HG03457 (cell line): Measurements from ENCODE around the gene FAM20C.
"Not testable (repeated sequence)": the region's sequence is repeated elsewhere in the genome, so short reads cannot be mapped to it uniquely, and the experiment has no call there.

Experiments
- ATAC-seq: cut with Tn5 transposase; IDR thresholded peaks from one replicate; pipeline ENCODE4 v1.9.1; 2021; ENCODE audit warnings: moderate number of reproducible peaks; ENCODE audit not compliant: unreplicated experiment

Gene FAM20C

DNA sequence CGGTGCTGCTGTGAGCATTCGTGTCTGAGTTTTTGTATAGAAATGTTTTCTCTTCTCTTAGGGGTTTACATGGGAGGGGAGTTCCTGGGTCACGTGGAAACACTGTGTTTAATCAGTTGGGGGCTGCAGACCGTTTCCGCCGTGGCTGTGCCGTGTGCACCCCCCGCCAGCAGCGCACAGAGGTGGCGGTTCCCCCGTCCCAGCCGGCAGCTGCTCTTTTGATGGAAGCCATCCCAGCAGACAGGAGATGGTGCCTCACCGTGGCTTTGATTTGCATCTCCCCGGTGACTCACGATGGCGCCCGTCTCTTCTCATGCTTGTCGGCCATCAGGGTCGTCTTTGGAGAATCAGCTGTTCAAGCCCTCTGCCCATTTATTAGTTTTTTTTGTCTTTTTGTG lies 62.7 kb downstream of the FAM20C start:
- ATAC-seq, result no peak

DNA sequence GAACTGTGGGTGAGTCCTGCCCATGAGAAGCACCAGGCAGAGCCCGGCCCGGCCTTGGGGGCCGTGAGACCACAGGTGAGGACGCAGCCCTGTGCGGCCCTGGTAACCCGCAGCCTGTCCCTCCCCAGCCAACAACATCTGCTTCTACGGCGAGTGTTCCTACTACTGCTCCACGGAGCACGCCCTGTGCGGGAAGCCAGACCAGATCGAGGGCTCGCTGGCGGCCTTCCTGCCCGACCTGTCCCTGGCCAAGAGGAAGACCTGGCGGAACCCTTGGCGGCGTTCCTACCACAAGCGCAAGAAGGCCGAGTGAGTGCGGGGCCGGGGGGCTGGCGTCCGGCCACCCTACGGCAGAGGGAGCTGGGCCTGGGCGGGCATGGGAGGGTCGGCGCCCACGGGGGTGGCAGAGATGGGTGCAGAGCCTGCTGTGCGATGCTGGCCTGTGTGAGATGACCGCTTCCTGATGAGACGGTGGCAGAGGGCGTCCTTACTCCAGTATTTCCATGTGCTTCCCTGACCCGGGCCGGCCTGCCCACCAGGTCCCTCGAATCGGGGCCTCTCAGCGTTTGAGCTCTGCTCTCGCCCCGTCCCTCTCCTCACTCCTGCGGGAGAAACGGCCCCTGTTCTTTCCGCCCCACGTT lies 63.5 kb downstream of the FAM20C start:
- no peak for ATAC-seq

DNA sequence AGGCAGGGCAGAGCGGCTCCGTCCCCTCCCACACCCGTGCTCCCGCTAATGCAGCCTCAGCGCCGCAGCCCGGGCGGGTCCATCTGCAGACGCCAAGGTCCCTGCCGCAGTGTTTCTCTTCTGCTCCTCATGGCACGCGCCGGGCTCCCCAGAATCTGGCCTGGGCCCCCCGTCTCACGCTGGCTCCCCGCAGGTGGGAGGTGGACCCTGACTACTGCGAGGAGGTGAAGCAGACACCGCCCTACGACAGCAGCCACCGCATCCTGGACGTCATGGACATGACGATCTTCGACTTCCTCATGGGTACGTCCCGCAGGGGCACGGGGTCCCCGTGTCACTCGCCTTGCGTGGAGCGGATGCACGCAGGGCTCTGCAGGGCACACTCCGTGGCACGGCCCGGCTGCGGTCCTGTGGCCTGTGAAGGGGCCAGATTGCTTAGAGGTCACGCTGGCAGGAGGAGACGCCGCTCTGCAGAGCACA lies 64.1 kb downstream of the FAM20C start:
- ATAC-seq, result no peak

DNA sequence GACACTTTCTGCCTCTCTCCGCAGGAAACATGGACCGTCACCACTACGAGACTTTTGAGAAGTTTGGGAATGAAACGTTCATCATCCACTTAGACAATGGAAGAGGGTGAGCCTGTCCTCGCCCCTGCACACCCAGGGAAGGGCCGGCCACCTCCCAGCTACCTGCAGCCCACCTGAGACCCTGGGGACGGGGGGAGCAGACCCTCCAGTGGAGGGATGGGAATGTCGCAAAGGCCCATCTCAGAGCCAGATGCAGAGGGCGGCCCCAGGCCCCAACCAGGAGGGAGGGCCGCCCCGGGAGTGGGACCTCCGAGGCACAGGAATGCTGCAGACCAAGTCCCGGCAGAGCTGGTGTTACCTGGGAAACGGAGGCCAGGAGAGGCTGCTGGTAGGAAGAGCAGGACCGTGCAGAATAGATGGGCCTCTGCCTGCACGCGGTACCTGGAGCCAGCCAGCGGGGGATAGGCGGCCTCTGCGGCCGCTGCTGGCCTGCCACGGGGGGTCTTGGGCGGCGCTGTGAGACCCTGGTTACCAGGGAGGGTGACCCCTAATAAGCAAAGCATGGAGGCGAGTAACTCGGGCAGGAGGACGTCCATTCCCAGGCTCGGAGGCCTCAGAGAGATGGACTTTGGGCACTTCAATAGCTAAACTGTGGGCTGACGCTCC lies 64.7 kb downstream of the FAM20C start:
- ATAC-seq, result no peak

DNA sequence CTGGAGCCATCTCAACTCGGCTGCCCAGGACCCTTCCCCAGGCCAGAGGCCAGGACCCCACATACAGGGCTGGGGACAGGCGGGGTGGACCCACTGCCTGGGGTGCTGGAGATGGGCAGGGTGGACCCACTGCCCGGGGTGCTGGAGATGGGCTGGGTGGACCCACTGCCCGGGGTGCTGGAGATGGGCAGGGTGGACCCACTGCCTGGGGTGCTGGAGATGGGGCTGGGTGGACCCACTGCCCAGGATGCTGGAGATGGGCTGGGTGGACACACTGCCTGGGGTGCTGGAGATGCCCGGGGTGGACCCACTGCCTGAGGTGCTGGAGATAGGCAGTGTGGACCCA lies 65.2 kb downstream of the FAM20C start:
- no peak for ATAC-seq

DNA sequence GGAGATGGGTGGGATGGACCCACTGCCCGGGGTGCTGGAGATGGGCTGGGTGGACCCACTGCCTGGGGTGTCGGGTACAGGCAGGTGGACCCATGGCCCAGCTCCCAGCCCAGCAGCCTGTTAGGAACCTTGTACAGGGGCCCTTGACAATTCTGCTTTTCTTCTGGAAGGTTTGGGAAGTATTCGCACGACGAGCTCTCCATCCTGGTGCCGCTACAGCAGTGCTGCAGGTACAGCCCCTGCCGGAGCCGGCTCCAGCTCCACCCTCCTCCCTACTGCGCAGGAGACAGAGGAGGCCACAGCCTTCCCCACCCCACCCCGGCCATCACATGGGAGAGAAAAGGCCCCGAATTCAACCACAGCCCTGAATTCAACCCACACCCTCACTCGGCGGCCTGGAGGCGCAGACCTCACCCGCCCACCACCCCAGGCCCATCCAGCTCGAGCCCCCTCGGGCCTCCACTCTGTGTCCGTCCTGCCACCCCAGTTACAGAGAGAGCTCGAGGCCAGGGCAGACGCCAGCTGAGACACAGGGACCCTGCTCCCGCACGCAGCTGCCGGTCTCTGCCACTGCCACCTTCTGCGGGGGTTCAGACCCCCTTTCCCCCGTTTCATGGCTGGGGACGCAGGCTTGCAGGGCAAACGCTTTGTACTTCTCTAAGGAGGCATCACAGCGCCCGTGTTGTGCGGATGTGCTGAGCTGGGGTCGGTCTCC lies 66.3 kb downstream of the FAM20C start:
- ATAC-seq, result no peak

DNA sequence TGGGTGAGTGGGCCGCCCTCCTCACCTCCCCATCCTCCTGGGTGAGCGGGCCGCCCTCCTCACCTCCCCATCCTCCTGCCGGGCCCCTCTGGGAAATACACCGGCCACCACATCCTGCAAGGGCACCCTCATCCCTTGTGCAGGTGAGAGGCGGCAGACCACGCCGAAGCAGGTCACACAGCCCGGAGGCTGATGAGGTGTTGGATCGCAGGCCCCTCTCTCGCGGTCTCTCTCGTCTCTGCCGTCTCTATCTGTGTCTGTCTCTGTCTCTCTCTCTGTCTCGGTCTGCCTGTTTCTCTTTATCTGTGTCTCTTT lies 66.8 kb downstream of the FAM20C start:
- ATAC-seq, result no peak

DNA sequence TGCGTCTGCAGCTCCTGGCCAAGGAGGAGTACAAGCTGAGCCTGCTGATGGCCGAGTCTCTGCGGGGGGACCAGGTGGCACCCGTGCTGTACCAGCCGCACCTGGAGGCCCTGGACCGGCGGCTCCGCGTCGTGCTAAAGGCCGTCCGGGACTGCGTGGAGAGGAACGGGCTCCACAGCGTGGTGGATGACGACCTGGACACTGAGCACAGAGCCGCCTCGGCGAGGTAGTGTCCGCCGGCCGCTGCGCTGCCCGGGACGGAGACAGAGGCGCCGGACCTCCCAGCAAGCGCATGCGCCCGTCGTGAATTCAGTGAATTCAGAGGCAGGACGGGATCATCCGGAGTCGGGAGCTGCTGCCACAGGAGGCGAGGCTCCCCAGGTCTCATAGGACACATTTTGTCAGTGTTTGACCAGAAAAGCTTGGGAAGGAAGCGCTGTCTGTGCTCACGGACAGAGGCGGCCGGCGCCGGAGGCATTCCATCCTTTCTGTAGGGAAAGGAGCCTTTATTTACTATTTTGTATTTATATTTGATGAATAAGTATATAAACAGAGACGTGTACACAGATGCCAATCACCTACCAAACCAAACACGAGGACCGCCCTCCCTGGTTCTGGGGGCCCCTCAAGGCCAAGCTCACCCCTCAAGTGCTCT lies 67.5 kb downstream of the FAM20C start:
- ATAC-seq, result no peak

DNA sequence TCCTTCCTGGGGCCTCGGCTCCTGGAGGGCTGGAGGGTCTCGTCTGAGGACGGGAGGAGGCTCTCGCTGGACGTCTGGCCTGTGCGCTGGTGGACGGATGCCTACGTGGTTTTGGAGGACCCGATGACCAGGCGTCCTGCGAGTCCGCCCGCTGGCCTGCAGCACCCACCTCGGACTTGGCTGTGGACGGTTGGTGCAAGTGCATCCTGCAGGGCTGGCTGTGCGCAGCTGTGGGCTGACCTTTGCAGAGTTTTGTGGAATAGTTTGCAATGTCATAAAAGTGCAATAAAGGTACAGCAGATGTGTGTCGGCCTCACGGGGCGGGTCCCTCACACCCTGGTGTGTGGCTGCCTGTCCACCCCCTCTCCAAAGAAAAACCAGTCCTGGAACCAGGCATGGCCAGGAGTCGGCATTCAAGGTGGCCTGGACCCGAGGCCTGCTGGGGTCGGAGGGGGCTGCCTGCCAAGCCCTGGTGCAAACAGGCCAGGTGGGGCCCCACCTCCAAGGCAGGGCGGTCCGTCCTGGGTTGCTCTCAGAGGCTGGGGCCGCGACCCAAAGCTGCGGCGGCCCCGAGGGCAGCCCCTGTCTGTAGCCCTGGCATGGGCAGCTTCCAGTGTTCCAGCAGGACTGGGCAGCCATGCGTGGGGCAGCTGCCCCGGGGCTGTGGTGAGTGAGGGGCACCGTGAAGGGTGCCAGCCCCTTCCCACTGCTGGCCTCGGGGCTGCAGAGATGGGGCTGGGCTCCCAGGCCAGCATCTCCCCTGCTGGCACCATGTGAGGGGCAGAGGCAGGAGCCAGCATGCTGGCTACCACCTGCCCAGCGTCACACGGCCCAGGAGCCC lies 68.3 kb downstream of the FAM20C start:
- no peak for ATAC-seq

DNA sequence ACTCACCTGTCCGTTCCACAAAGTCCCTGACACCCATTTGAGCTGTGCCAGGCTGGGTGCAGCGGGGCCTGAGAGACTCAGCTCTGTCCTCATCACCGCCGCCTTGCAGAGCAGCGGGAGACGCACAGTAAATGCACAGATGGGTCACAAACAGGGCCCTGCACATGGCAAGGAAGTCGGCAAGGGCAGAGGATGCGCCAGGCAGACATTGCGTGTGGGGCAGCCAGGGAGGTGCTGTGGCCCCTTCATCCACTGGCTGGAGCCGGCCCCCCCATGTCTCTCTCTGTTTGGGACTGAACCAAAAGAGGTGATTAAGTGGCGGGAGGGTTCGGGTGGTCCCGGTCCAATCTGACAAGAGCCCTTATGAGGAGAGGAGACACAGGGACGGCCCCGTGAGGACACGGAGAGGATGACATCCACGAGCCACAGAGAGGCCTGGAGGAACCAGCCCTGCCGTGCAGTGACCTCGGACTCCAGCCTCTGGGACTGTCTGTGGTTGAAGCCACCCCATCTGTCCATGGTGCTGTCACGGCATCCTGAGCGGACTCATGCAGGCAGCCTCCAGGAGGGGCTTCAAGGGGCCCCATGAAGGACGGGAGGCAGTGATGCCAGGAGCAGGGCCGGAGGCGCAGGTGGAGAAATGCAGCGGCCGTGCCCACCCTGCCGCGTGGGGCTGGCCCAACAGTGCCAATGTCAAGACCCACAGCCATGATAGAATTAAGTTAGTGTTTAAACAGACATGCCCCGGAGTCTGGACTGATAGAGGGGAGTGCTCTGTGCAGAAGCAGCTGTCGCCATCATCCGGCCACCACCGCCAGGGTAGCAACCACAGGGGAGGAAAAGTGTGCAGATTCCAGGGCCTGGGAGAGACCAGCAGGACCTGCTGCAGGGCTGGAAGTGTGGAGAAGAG lies 69.2 kb downstream of the FAM20C start:
- ATAC-seq, result no peak

DNA sequence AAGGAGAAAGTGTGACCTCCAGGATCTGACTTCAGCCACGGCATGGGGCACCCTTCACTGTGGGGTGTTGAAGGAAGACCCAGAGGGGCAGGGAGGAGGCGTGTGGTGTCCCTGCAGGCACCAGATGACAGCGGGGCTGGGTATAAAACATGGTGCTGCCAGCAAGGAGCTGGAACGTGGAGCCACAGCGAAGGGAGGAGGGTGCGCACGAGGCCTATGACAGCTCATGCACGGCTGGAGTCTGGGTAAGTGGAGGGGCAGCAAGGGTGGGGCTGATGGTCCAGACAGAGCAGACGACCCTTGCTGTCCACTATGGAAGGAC lies 69.8 kb downstream of the FAM20C start:
- ATAC-seq, result no peak

DNA sequence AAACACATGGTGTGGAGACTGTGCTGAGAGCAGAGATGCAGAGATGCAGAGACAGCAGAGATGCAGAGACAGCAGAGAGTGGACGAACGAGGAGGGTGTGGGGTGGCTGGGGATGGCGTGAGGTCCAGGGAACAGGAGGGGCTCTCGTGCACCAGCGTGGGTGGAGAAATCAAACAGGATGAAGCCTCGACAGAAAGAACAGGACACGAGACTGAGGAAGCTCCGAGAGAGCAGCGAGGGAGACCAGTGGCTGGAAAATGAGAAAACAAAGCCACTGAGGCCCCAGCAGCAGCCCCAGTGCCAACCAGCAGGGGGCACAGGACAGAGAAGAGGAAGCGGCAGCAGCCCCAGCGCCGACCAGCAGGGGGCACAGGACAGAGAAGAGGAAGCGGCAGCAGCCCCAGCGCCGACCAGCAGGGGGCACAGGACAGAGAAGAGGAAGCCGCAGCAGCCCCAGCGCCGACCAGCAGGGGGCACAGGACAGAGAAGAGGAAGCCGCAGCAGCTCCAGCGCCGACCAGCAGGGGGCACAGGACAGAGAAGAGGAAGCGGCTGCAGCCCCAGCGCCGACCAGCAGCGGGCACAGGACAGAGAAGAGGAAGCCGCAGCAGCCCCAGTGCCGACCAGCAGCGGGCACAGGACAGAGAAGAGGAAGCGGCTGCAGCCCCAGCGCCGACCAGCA lies 70.4 kb downstream of the FAM20C start:
- not testable (repeated sequence) for ATAC-seq

DNA sequence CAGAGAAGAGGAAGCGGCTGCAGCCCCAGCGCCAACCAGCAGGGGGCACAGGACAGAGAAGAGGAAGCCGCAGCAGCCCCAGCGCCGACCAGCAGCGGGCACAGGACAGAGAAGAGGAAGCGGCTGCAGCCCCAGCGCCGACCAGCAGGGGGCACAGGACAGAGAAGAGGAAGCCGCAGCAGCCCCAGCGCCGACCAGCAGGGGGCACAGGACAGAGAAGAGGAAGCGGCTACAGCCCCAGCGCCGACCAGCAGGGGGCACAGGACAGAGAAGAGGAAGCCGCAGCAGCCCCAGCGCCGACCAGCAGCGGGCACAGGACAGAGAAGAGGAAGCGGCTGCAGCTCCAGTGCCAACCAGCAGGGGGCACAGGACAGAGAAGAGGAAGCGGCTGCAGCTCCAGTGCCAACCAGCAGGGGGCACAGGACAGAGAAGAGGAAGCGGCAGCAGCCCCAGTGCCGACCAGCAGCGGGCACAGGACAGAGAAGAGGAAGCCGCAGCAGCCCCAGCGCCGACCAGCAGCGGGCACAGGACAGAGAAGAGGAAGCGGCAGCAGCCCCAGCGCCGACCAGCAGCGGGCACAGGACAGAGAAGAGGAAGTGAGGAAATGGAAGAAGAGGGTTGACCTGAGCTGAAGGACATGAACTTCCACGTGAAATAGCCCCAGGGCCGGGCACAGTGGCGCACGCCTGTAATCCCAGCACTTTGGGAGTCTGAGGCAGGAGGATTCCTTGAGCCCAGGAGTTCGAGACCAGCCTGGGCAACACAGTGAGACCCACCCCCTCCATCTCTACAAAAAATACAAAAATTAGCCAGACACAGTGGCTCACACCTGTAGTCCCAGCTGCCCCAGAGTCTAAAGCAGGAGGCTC lies 71.3 kb downstream of the FAM20C start:
- ATAC-seq, result not testable (repeated sequence)

DNA sequence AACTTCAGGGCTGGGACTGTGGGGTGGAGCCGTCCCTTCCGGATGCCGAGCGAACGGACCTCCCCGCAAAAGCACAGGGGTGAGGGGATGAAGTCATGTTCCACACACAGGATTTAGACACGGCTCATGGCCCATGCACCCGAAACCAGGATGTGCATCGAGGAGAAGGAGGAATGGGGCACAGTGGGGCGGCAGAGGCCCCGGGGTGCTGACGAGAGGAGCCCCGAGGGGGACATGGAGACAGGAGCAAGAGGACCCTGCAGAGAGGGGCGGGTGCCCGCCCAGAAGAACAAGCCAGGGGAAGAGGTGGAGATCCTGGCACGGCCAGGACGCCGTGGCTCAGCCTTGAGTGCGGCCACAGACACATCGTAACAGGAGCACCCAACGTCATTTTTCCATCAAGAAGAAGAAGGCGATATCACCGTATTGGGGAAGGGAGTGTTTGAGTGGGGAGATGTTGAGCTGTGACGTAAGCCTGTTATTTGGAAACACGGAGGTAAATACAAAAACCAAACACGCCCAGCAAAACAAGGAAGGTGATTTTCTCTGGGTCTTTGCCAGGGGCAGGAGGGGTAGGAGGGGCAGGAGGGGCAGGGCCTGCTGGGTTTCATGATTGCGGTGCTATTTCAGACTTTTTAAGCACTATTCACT lies 72.3 kb downstream of the FAM20C start:
- no peak for ATAC-seq

DNA sequence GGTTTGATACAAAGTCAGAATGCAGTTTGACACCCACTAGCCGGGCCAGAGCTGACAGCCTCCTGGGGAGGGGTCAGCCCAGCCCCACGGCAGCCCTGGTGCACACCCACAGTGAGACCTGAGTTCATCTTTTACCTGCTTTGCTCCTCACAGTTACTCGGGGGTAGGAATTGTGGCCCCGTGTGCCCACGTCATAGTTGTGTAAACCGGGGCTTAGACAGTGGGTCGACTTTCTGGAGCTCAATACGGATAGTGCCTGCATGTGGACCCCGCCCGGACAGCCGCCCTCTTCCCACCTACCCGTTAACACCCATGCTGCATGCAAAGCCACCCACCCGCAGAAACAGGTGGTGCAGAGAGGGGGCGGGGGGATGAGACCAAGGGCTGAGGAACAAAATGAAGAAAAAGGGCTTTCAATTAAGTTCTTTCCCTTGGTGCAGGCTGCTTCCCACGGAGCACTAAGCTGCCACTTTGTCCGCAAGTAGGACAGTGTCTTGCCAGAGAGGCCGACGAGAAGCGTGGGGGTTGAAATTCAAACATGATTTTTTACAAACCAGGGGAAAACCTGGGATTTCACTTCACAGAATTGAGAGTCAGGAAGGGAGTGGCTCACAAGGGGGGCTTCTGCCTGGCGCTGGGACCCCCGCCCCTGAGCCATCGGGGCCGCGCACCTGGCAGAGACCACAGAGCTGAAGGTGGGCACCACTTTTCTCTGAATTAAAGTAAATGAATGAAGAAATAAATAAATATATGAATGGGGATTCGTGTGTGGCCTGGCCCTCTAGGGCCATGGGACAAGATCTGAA lies 73.0 kb downstream of the FAM20C start:
- no peak for ATAC-seq

DNA sequence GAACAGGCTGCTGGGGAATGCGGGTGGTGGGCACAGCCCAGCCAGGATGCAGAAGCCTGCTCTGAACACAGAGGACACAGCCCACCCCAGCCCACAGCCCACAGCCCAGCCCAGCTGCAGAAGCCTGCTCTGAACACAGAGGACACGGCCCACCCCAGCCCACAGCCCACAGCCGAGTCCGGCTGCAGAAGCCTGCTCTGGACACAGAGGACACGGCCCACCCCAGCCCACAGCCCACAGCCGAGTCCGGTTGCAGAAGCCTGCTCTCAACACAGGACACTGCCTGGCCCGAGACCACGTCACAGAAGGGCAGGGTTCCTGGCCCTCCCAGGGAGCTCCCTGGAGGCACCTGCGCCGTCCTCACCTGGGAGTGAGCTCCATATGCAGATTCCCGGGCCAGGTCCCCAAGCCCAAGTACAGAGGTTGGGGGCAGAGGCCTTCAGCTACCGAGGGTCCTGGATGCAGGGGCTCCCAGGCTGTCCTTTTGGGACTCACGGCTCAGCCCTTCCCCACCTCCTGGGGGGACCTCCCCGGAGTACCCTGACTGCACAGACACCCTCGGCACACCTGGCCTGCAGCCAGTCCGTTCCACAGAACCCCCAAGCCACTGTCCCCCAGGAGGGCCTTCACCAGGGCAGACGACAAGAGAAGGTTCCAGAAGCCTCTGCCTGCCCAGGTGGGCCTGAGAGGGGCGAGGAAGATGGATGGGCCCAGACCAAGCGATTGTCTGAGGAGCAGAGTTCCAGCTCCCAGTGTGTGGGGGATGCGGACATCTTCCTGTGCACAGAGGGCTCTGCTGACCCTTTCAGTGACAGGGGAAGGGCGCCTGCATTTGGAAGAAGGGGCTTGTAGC lies 73.9 kb downstream of the FAM20C start:
- ATAC-seq, result no peak
